Measurements from ENCODE around the gene INPP5E.

- no peak for TF ChIP-seq POLR2A (IDR thresholded peaks at IDR 0.05)
- TF ChIP-seq, protein P1, sequence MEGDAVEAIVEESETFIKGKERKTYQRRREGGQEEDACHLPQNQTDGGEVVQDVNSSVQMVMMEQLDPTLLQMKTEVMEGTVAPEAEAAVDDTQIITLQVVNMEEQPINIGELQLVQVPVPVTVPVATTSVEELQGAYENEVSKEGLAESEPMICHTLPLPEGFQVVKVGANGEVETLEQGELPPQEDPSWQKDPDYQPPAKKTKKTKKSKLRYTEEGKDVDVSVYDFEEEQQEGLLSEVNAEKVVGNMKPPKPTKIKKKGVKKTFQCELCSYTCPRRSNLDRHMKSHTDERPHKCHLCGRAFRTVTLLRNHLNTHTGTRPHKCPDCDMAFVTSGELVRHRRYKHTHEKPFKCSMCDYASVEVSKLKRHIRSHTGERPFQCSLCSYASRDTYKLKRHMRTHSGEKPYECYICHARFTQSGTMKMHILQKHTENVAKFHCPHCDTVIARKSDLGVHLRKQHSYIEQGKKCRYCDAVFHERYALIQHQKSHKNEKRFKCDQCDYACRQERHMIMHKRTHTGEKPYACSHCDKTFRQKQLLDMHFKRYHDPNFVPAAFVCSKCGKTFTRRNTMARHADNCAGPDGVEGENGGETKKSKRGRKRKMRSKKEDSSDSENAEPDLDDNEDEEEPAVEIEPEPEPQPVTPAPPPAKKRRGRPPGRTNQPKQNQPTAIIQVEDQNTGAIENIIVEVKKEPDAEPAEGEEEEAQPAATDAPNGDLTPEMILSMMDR (IDR thresholded peaks at IDR 0.05) = no peak
These were observed 42.6 kb upstream of the INPP5E start for GRCh38 chr9:136482046-136482792.

Measured in lower leg skin (tissue), 3 donors.